CD4-positive, alpha-beta T cell treated with Interleukin-6 for 4 hours (primary cell): ENCODE data around the gene TRIM58.

Source experiments
- DNase-seq: peaks from one replicate; pipeline ENCODE4 v3.0.0-alpha.2; 2020; ENCODE audit warnings: mixed read lengths

Gene TRIM58

DNA sequence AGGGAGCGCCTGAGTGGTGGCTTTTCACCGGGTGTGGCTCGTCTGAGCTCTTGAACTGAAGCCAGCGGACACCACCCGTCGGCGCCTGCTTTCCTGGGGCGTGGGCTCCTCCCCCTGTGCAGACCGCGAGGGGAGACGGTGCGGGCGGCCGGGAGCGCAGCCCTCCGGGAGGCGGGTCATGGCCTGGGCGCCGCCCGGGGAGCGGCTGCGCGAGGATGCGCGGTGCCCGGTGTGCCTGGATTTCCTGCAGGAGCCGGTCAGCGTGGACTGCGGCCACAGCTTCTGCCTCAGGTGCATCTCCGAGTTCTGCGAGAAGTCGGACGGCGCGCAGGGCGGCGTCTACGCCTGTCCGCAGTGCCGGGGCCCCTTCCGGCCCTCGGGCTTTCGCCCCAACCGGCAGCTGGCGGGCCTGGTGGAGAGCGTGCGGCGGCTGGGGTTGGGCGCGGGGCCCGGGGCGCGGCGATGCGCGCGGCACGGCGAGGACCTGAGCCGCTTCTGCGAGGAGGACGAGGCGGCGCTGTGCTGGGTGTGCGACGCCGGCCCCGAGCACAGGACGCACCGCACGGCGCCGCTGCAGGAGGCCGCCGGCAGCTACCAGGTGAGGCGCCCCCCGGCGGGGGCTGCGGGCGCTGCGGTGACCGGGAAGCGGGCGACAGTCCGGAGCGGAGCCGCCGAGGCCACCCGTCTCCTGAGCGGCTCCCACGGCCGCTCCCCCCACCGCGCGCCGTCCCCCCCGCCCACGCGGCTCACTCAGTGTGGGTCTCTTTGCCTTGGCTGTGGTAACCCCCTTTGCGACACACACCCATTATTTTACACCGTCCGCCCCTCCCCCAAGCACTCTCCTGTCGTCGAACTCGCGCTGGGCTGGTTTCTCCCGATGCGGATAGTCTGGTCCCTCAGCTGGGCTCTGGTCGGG lies at the start of gene TRIM58:
Gene TRIM58, plus strand, starts transcription at position 119 of the 916 bp plus-strand sequence. Its CDS starts 60 bp downstream, at position 179.
- DNase-seq: no peak

DNA sequence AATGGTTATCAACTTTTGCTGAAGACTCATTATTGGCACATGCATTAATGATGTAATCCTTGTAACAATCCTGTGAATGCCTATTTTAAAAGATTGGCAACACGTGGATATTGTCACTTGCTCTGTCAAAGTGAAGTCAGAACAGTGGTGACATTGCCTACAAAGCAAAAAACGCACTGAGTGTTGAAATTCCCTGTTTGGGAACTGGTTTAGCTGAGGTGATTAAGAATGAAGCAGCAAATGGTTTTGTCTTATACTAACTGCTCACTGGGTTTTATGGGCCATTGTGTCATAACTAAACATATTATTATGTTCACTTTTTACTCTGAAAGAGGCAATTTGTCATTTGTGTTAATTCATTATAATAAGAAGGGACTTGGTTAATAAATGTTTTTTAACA lies 44.4 kb upstream of the TRIM58 start:
- DNase-seq: no peak

DNA sequence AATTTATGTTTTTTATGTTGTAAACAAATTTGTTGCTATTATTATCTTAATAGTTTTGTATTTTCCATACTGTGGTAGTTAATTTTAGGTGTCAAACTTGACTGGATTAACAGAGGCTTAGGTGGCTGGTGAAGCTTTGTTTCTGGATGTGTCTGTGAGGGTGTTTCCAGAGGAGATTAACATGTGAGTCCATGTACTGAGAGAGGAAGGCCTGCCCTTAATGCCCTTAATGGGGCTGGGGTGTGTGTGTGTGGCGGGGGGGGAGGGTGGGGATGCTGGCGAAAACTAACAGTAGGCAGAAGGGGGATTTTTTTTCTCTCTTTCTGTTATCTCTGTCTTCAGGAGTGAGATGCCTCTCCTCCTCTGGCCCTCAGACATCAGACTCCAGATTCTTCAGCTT lies 34.9 kb upstream of the TRIM58 start:
- no peak for DNase-seq

DNA sequence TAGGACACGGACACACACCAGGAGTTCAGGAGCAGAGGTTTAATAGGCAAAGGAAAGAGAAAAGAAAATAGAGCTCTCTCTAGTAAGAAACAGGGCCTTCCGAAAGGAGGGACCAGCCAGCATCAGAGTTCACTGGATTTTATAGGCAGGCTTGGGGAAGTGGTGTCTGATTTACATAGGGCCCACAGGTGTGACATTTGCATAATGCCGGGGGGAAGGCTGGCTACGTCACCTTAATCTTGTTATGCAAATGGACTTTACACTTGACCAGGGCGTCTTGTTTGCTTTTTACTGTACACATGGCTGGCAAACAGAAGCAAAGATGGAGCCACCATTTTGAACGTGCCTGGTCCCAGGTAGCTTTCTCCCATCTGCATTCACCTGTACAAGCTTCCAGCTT lies 33.0 kb upstream of the TRIM58 start, which contains the start of gene OR14A16:
Gene OR14A16, minus strand, starts transcription at position 97 of the 400 bp plus-strand sequence. CDS start 8,390 bp downstream, outside the sequence.
- DNase-seq: no peak

GRCh38 chr1:247825362-247825761 lies 31.6 kb upstream of the TRIM58 start:
- DNase-seq: no peak

DNA sequence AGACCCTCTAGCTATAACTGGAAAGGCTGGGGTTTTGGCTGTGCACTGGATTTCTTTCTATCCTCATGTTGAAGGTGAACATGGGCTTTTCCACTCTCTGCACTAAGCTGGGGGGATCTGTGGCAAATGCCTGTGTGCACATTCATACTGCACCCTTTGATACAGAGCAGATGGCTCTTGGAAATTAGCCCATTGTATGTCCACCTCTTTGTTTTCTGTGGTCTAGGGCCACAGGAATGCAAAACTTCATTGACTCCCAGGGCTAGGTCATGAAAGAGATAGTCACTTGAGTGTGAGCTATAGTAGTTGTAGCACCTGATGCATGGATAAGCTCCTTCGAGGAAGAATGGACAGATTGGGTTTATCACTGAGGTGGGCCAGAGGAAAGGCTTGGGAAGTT lies 27.3 kb upstream of the TRIM58 start:
- no peak for DNase-seq

DNA sequence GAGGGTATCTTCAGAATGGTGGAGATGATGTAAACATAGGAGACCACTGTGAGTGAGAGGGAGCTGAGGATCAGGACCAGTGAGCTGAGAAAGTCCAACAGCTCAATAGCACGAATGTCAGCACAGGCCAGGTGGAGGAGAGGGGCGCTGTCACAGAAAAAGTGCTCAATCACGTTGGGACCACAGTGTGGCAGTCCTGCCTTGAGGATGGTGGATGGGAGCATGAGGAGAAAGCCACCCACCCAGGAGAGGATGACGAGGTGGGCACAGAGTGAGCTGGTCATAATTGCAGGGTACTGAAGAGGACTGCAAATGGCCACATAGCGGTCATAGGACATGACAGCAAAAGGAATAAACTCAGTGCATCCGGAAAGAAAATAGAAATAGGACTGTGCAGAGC lies 23.4 kb upstream of the TRIM58 start:
- DNase-seq: no peak

DNA sequence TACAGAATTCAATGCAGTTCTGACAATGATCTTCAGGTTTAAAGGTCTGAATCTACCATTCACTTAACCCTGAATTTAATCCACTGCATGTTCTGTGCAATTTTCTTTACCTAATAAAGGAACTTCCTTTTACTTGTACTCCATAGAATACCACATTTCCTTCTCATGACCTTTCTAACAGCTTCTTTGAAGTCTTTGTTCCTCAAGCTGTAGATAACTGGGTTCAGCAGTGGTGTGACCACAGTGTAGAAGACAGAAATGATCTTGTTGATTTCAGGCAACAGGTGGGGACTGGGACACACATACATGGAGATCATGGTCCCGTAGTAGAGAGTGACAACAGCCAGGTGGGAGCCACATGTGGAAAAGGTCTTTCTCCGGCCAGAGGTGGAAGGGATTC lies 16.2 kb upstream of the TRIM58 start:
- no peak for DNase-seq

DNA sequence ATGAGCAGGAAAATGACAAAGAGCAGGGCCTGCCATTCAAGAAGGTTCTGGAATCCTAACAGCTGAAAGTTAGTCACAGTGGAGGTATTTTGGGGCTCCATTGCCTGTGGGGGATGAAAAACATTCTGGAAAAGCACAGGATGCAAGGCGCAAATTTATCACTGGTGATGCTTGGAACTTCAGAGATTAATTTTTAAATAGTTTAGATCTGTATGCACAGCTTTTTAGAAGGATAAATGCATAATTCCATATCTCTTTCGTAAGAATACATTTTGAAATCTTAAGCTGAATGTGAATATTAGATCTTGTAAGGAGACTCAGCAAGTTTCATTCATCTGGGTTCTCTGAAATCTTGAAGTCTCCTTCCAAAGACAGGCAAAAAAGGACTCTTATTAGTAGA lies 15.2 kb upstream of the TRIM58 start, which contains the start of gene OR11L1:
Gene OR11L1, minus strand, starts transcription at position 101 of the 400 bp plus-strand sequence. Its CDS starts 0 bp downstream, at position 101.
- DNase-seq: no peak

GRCh38 chr1:247843411-247843810 lies 13.6 kb upstream of the TRIM58 start:
- no peak for DNase-seq

DNA sequence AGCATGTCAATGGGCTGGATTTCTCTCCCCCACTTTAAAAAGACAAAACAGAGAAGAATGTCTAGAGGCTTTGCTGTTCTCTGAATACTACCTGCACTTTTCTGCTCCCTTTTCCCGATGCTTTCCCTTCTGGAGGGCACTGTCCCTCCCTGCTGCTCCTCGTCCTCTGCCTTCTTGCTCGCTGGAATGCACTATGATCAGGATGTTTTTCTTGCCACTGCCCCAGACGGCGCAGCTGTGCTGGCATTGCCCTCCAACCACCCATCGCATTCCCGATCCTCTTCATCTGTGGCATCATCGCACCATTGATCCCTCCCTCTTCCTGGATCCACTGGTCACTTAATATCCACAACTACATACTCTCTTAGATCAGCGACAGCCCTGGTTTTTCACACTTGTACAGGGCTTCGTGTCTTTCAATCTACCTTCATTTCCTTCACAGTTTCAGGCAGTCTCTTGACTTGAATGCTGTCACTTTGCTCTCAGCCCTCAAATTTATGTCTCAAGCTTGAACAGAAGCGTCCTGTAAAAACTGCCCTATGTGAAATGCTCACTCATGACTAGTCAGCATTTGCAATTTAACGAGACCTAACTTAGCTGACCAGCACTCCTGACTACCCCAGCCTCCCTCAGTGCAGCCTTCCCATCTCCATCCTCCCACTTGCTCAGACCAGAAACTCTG lies 11.8 kb upstream of the TRIM58 start:
- no peak for DNase-seq

GRCh38 chr1:247845693-247846017 lies 11.3 kb upstream of the TRIM58 start:
- no peak for DNase-seq

GRCh38 chr1:247848346-247848745 lies 8.6 kb upstream of the TRIM58 start:
- no peak for DNase-seq

DNA sequence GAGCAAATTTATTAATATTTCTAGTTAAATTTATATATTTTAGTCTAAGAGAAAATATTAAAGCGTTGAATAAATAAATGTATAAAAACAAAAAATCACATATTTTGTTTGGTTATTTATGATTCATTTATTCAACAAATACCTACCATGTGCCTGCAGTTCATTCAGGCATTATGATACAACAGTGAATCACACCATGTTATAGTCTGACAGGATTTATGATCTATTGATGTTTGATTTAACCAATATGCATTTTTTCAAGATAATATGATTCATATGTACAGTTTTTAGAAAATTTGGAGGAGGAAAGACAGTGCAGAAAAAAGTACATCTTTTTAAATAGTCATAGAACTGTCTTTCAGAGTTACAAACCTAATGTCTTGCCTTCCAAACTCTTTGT lies 7.4 kb upstream of the TRIM58 start:
- DNase-seq: no peak

DNA sequence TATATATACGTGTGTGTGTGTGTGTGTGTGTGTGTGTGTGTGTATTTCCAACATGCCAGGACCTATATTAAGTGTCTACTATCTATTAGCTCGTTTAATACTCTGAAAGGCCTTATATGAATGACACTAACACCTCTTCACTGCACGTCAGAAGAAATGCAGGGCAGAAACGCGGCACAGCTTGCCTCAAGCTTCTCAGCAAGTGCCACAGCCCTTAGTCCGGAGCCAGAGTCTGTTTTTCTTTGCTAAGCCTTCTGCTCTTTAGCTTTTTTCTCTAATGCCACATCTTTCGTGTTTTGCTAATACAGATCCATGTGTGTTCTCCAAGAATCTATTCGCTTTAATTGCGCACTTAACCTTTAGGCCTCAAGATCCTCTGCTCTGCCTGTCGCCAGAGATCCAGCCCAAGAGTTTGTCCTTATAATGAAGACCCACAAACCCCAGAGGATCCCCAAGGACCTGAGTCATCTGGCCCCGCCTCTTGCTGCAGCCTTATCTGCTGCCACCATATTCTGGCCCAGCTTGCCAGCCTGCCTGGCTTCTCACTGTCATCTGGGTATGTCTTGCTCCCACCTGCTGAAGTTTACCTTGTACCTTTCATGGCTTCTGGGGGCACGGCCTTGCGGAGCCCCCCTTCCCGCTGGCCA lies 2.0 kb upstream of the TRIM58 start:
- DNase-seq: no peak

- no peak for DNase-seq
These were observed 1.1 kb upstream of the TRIM58 start for GRCh38 chr1:247855911-247856310.

DNA sequence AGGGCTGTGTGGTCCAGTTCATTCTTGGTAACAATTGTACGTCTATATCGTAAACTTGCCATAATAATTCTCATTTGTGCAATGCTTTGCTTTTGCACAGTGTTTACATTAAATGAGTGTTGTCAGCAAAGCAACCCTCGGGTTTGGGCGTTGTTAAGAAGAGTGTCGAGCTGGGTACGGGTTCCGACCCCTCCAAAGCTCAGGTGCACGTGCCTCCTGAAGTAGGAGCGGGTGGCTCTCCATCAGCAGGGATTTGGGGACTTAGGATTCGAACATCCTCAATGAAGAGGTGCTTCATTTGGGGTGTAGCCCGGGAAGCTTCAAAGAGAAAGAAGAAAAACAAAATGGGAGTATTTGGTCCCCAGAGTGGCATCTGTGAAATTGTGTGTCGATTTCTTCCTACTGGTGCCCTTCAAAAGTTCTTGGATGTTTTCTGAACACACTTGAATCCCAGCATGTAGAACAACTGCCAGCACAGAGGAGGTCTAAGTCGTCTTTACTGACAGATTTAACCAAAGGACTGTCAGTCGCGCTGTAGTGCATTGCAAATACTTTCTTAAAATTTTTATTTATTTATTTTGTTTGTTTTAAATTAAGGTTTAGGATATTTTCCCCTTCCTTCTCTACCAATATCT lies 1.1 kb downstream of the TRIM58 start:
- DNase-seq: no peak

DNA sequence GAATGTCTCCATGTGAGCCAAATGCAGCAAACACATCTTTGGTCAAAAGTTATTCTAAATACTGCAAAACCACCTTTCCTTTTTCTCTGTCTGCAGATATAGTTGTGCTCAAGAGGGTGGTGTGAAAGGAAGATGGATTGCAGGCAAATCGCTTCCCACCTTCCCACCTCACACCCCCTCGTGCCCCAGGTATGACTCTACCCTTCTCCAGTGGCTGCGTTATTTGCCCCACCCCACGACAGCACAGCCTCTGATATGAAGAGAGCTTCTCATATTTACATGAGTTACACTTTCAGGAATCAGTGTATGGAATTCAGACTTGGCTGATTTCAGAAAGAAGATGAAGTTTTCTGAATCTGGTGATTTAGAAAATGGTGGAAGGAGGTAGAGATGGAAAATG lies 5.8 kb downstream of the TRIM58 start:
- DNase-seq: no peak

GRCh38 chr1:247864644-247865043 lies 7.7 kb downstream of the TRIM58 start:
- DNase-seq: no peak

DNA sequence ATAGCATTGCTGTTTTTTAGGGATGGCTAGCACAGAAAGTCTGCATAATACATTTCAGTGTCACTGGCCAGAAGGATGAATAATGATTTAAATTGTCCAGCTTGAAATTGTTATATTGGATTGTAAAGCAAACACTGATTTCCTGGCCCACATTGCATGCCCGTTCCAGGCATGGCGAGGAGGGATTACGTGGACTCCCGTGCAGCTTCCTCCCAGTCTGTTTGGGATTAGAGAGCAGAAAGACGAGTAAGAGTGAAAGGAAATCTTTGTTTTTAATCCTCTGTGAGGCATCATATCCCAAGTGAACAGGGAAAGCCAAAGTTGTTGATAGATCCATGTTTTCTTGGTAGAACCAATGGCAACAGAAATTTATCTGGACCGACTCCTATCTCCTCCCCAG lies 8.4 kb downstream of the TRIM58 start:
- DNase-seq: no peak

DNA sequence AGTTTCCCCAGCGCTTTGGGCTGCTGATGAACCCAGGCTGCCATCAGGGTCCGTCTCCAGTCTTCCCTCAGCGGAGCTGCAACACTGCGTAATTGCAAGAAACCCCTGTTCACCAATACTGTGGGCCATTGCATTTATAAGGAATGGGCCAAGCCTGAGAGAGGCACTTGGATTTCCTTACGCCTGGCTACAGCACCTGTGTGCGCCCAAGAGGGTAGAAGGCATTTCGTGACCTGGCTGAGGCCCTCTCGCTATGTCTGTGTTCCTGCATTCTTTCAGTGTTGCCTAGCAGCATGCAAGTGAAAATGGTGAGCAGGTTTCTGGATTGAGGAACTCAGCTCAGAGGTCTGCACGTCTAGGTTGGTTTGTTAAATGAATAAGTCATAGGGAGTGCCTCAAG lies 26.4 kb downstream of the TRIM58 start:
- DNase-seq: no peak

DNA sequence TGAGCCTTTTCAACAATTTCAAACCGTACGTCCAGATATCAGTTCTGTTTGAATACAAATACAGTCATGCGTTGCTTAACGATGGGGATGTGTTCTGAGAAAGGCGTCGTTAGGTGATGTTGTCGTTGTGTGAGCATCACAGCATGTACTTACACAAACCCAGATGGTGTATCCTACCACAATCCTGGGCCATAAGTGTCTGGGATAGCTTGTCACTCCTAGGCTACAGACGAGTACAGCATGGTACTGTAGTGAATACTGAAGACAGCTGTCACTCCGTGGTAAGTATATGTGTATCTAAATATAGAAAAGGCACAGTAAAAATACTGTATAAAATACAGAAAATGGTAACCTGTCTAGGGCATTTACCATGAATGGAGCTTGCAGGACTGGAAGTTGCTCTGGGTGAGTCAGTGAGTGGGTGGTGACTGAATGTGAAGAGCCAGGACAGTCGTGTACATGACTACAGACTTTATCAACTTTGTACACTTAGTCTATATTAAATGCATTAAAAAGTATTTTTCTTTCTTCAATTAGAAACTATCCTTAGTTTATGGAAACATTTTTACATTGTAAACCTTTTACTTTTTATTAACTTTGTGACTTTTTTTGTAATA lies 27.9 kb downstream of the TRIM58 start:
- no peak for DNase-seq
